GM19467 (cell line): ENCODE data around the gene DNAAF8.
"Not testable (repeated sequence)": the region's sequence is repeated elsewhere in the genome, so short reads cannot be mapped to it uniquely, and the experiment has no call there.

ENCODE experiments used
- ATAC-seq: cut with Tn5 transposase; IDR thresholded peaks from one replicate; pipeline ENCODE4 v1.9.1; 2021; ENCODE audit warnings: mild to moderate bottlenecking, moderate library complexity; ENCODE audit not compliant: unreplicated experiment

Gene DNAAF8

GRCh38 chr16:4778050-4778392 is 43.7 kb downstream of the DNAAF8 start:
- no peak for ATAC-seq

- ATAC-seq: no peak
Measured at GRCh38 chr16:4780235-4780634, 45.9 kb downstream of the DNAAF8 start.

GRCh38 chr16:4783251-4783950 is 49.1 kb downstream of the DNAAF8 start:
- ATAC-seq: no peak

GRCh38 chr16:4783951-4784336 is 49.6 kb downstream of the DNAAF8 start:
- no peak for ATAC-seq

- not testable (repeated sequence) for ATAC-seq
Measured at GRCh38 chr16:4784444-4784987, 50.2 kb downstream of the DNAAF8 start.

- ATAC-seq: no peak
Measured at GRCh38 chr16:4785758-4786433, 51.6 kb downstream of the DNAAF8 start.

GRCh38 chr16:4787068-4787467 is 52.7 kb downstream of the DNAAF8 start:
- ATAC-seq: no peak

- ATAC-seq: no peak
Measured at GRCh38 chr16:4787627-4788482, 53.5 kb downstream of the DNAAF8 start, which contains the start of gene SEPTIN12. TSS of gene SEPTIN12 (minus strand) at chr16:4788345. CDS start at chr16:4787645, 700 bp downstream.

GRCh38 chr16:4788489-4788889 is 54.2 kb downstream of the DNAAF8 start:
- ATAC-seq: no peak

GRCh38 chr16:4788910-4789309 is 54.6 kb downstream of the DNAAF8 start:
- no peak for ATAC-seq

- ATAC-seq: no peak
Measured at GRCh38 chr16:4790261-4790660, 55.9 kb downstream of the DNAAF8 start.

GRCh38 chr16:4790871-4791270 is 56.5 kb downstream of the DNAAF8 start:
- no peak for ATAC-seq

GRCh38 chr16:4792951-4793513 is 58.7 kb downstream of the DNAAF8 start:
- ATAC-seq: no peak

GRCh38 chr16:4795181-4795827 is 61.0 kb downstream of the DNAAF8 start, which contains the start of gene SMIM22:
TSS of gene SMIM22 (plus strand) at chr16:4795369. CDS start at chr16:4795735, 366 bp downstream.
- no peak for ATAC-seq

GRCh38 chr16:4795828-4796572 is 61.7 kb downstream of the DNAAF8 start:
- no peak for ATAC-seq

GRCh38 chr16:4796982-4797804 is 62.9 kb downstream of the DNAAF8 start:
- ATAC-seq: no peak

- no peak for ATAC-seq
Measured at GRCh38 chr16:4797805-4798252, 63.5 kb downstream of the DNAAF8 start.

- no peak for ATAC-seq
Measured at GRCh38 chr16:4798456-4798855, 64.1 kb downstream of the DNAAF8 start.
